Measurements from ENCODE around the gene RAD51B. TPM values are rescaled to one million over a fixed set of nuclear protein-coding genes. Genes with fewer than 3 reads are reported as not detected.

The RAD51B gene
- total RNA-seq, 5 donors from 2014 or later (not counting 1 experiment from before 2014, with no cell fraction given): 25.4 to 47.9 (median 30.0) TPM

- H3K27ac Mint-ChIP-seq: peak overlapping the region in 1 of 2 donors; percentile 3
- DNase-seq: no peak
- H3K36me3 ChIP-seq (ENCODE audit: control insufficient read depth in 2 of 2, extremely low read depth in 1 of 2, insufficient read depth in 1 of 2, low read length in 1 of 2): no peaks in the 10 kb centered on the region
- no peaks in the 10 kb centered on the region for H3K27me3 Mint-ChIP-seq
- peaks cover 47 to 60% (median 47%) of the 10 kb centered on the region in 3 donors for H3K4me1 Mint-ChIP-seq
- no peaks in the 10 kb centered on the region for H3K27me3 ChIP-seq (replicated peaks in 1 of 2; ENCODE audit: control insufficient read depth in 2 of 2, extremely low read depth in 1 of 2, insufficient read depth in 2 of 2, low read length in 1 of 2)
- H3K27ac ChIP-seq (ENCODE audit: low read length): no peak overlapping the region
- H3K4me3 ChIP-seq (ENCODE audit: control insufficient read depth in 1 of 2, extremely low read depth in 1 of 2, low read length in 1 of 2): no peak overlapping the region
- no peak for ATAC-seq (replicated peaks in 1 of 4)
- peaks cover 12 to 40% of the 10 kb centered on the region in 2 experiments for H3K4me1 ChIP-seq (ENCODE audit: control insufficient read depth in 1 of 2, extremely low read depth in 1 of 2, insufficient read depth in 2 of 2, low read length in 2 of 2)
- POLR2A ChIA-PET: no interaction called here
- H3K36me3 Mint-ChIP-seq: no peaks in the 10 kb centered on the region
- H3K9me3 ChIP-seq: no peaks in the 10 kb centered on the region
- H3K9me3 Mint-ChIP-seq: no peaks in the 10 kb centered on the region
- H3K4me3 Mint-ChIP-seq: no peak overlapping the region
- CTCF ChIA-PET: interaction anchor here in 1 of 2 donors (0.7 to 1.0 kb wide), 3 partner anchors 23 to 820 kb away, joined by 4 to 5 read pairs (median 5); no protein-coding TSS in a partner anchor
- no CpG with 5 or more reads among the region's 1 CpG for WGBS (ENCODE audit: insufficient coverage)
Measured at GRCh38 chr14:68405961-68406360, 586.4 kb downstream of the RAD51B start.

- Mint-ChIP-seq H3K9me3 (no peaks in the 10 kb centered on the region), H3K27me3 (no peaks in the 10 kb centered on the region), H3K4me1 (peaks cover 45 to 53% (median 47%) of the 10 kb centered on the region in 3 donors), H3K4me3 (no peak overlapping the region), H3K27ac (no peak overlapping the region), H3K36me3 (peaks cover 3% of the 10 kb centered on the region)
- no peak for ATAC-seq (replicated peaks in 1 of 4)
- Histone ChIP-seq H3K27me3 (replicated peaks in 1 of 2; ENCODE audit: control insufficient read depth in 2 of 2, extremely low read depth in 1 of 2, insufficient read depth in 2 of 2, low read length in 1 of 2) (no peaks in the 10 kb centered on the region), H3K4me3 (ENCODE audit: control insufficient read depth in 1 of 2, extremely low read depth in 1 of 2, low read length in 1 of 2) (no peak overlapping the region), H3K9me3 (no peaks in the 10 kb centered on the region), H3K4me1 (ENCODE audit: control insufficient read depth in 1 of 2, extremely low read depth in 1 of 2, insufficient read depth in 2 of 2, low read length in 2 of 2) (peaks cover 12 to 40% of the 10 kb centered on the region in 2 experiments), H3K36me3 (ENCODE audit: control insufficient read depth in 2 of 2, extremely low read depth in 1 of 2, insufficient read depth in 1 of 2, low read length in 1 of 2) (no peaks in the 10 kb centered on the region), H3K27ac (ENCODE audit: low read length) (no peak overlapping the region)
- no peak for DNase-seq
- CTCF ChIA-PET: interaction anchor here in 1 of 2 donors (0.7 to 0.9 kb wide), 2 partner anchors 98 to 380 kb away, joined by 3 to 4 read pairs; no protein-coding TSS in a partner anchor
- no CpG with 5 or more reads among the region's 1 CpG for WGBS (ENCODE audit: insufficient coverage)
- POLR2A ChIA-PET: no interaction called here
Measured at GRCh38 chr14:68407285-68407684, 587.7 kb downstream of the RAD51B start.

GRCh38 chr14:68407825-68408224 is 588.2 kb downstream of the RAD51B start:
- H3K4me3 ChIP-seq (ENCODE audit: control insufficient read depth in 1 of 2, extremely low read depth in 1 of 2, low read length in 1 of 2): no peak overlapping the region
- no peaks in the 10 kb centered on the region for H3K36me3 ChIP-seq (ENCODE audit: control insufficient read depth in 2 of 2, extremely low read depth in 1 of 2, insufficient read depth in 1 of 2, low read length in 1 of 2)
- H3K27ac Mint-ChIP-seq: peak overlapping the region; percentile 28 to 71
- H3K4me1 ChIP-seq (ENCODE audit: control insufficient read depth in 1 of 2, extremely low read depth in 1 of 2, insufficient read depth in 2 of 2, low read length in 2 of 2): peaks cover 9 to 40% of the 10 kb centered on the region in 2 experiments
- H3K27ac ChIP-seq (ENCODE audit: low read length): no peak overlapping the region
- H3K4me1 Mint-ChIP-seq: peaks cover 43 to 48% (median 47%) of the 10 kb centered on the region in 3 donors
- POLR2A ChIA-PET: interaction anchor here in 1 of 2 donors (0.7 kb wide), 1 partner anchor 15 kb away, joined by 3 read pairs; no protein-coding TSS in a partner anchor
- ATAC-seq (replicated peaks in 1 of 4) (no peak), DNase-seq (no peak)
- H3K4me3 Mint-ChIP-seq: no peak overlapping the region
- no peaks in the 10 kb centered on the region for H3K27me3 ChIP-seq (replicated peaks in 1 of 2; ENCODE audit: control insufficient read depth in 2 of 2, extremely low read depth in 1 of 2, insufficient read depth in 2 of 2, low read length in 1 of 2)
- no peaks in the 10 kb centered on the region for H3K9me3 ChIP-seq
- H3K9me3 Mint-ChIP-seq: no peaks in the 10 kb centered on the region
- WGBS (ENCODE audit: insufficient coverage): 100% methylated on average over 1 of the region's 1 CpG
- CTCF ChIA-PET: interaction anchor here in 1 of 2 donors (0.7 to 1.6 kb wide), 4 partner anchors 17 to 380 kb away, joined by 3 to 4 read pairs (median 4); no protein-coding TSS in a partner anchor
- H3K36me3 Mint-ChIP-seq: peaks cover 3% of the 10 kb centered on the region
- no peaks in the 10 kb centered on the region for H3K27me3 Mint-ChIP-seq

- no peaks in the 10 kb centered on the region for H3K27me3 Mint-ChIP-seq
- peak overlapping the region; percentile 56 to 59 for H3K27ac Mint-ChIP-seq
- no CpG with 5 or more reads among the region's 4 CpGs for WGBS (ENCODE audit: insufficient coverage)
- Histone ChIP-seq H3K27me3 (replicated peaks in 1 of 2; ENCODE audit: control insufficient read depth in 2 of 2, extremely low read depth in 1 of 2, insufficient read depth in 2 of 2, low read length in 1 of 2) (no peaks in the 10 kb centered on the region), H3K4me3 (ENCODE audit: control insufficient read depth in 1 of 2, extremely low read depth in 1 of 2, low read length in 1 of 2) (no peak overlapping the region), H3K4me1 (ENCODE audit: control insufficient read depth in 1 of 2, extremely low read depth in 1 of 2, insufficient read depth in 2 of 2, low read length in 2 of 2) (peaks cover 9 to 32% of the 10 kb centered on the region in 2 experiments), H3K27ac (ENCODE audit: low read length) (no peak overlapping the region), H3K9me3 (no peaks in the 10 kb centered on the region), H3K36me3 (ENCODE audit: control insufficient read depth in 2 of 2, extremely low read depth in 1 of 2, insufficient read depth in 1 of 2, low read length in 1 of 2) (no peaks in the 10 kb centered on the region)
- CTCF ChIA-PET: interaction anchor here in 1 of 2 donors (0.7 to 1.6 kb wide), 3 partner anchors 18 to 98 kb away, joined by 3 to 4 read pairs (median 3); no protein-coding TSS in a partner anchor
- POLR2A ChIA-PET: interaction anchor here in 1 of 2 donors (0.7 kb wide), 1 partner anchor 16 kb away, joined by 3 read pairs; no protein-coding TSS in a partner anchor
- H3K4me3 Mint-ChIP-seq: no peak overlapping the region
- peak; percentile 54 to 70 (median 68) for ATAC-seq (replicated peaks in 1 of 4)
- H3K9me3 Mint-ChIP-seq: no peaks in the 10 kb centered on the region
- peak in 3 of 35 experiments; percentile 14 to 55 (median 15) for DNase-seq
- H3K4me1 Mint-ChIP-seq: peaks cover 37 to 43% (median 40%) of the 10 kb centered on the region in 3 donors
- H3K36me3 Mint-ChIP-seq: peaks cover 3% of the 10 kb centered on the region
Measured at GRCh38 chr14:68408680-68409079, 589.1 kb downstream of the RAD51B start.

GRCh38 chr14:68409387-68409786 is 589.8 kb downstream of the RAD51B start:
- no peaks in the 10 kb centered on the region for H3K36me3 ChIP-seq (ENCODE audit: control insufficient read depth in 2 of 2, extremely low read depth in 1 of 2, insufficient read depth in 1 of 2, low read length in 1 of 2)
- no peaks in the 10 kb centered on the region for H3K27me3 Mint-ChIP-seq
- no peak overlapping the region for H3K4me3 Mint-ChIP-seq
- POLR2A ChIA-PET: no interaction called here
- H3K4me3 ChIP-seq (ENCODE audit: control insufficient read depth in 1 of 2, extremely low read depth in 1 of 2, low read length in 1 of 2): no peak overlapping the region
- DNase-seq (no peak), ATAC-seq (replicated peaks in 1 of 4) (no peak)
- H3K4me1 ChIP-seq (ENCODE audit: control insufficient read depth in 1 of 2, extremely low read depth in 1 of 2, insufficient read depth in 2 of 2, low read length in 2 of 2): peaks cover 8 to 25% of the 10 kb centered on the region in 2 experiments
- peaks cover 3% of the 10 kb centered on the region for H3K36me3 Mint-ChIP-seq
- no peaks in the 10 kb centered on the region for H3K9me3 Mint-ChIP-seq
- no peaks in the 10 kb centered on the region for H3K9me3 ChIP-seq
- peaks cover 30 to 36% (median 33%) of the 10 kb centered on the region in 3 donors for H3K4me1 Mint-ChIP-seq
- no peak overlapping the region for H3K27ac ChIP-seq (ENCODE audit: low read length)
- H3K27ac Mint-ChIP-seq: peak overlapping the region; percentile 24 to 39
- H3K27me3 ChIP-seq (replicated peaks in 1 of 2; ENCODE audit: control insufficient read depth in 2 of 2, extremely low read depth in 1 of 2, insufficient read depth in 2 of 2, low read length in 1 of 2): no peaks in the 10 kb centered on the region
- CTCF ChIA-PET: interaction anchor here in 1 of 2 donors (1.6 kb wide), 1 partner anchor 19 kb away, joined by 4 read pairs; no protein-coding TSS in a partner anchor

GRCh38 chr14:68412505-68413465 is 593.2 kb downstream of the RAD51B start:
- Histone ChIP-seq H3K36me3 (ENCODE audit: control insufficient read depth in 2 of 2, extremely low read depth in 1 of 2, insufficient read depth in 1 of 2, low read length in 1 of 2) (no peaks in the 10 kb centered on the region), H3K27ac (ENCODE audit: low read length) (no peak overlapping the region), H3K4me1 (ENCODE audit: control insufficient read depth in 1 of 2, extremely low read depth in 1 of 2, insufficient read depth in 2 of 2, low read length in 2 of 2) (peaks cover 3 to 16% of the 10 kb centered on the region in 2 experiments), H3K9me3 (no peaks in the 10 kb centered on the region), H3K4me3 (ENCODE audit: control insufficient read depth in 1 of 2, extremely low read depth in 1 of 2, low read length in 1 of 2) (no peak overlapping the region), H3K27me3 (replicated peaks in 1 of 2; ENCODE audit: control insufficient read depth in 2 of 2, extremely low read depth in 1 of 2, insufficient read depth in 2 of 2, low read length in 1 of 2) (no peaks in the 10 kb centered on the region)
- ATAC-seq (replicated peaks in 1 of 4) (no peak), DNase-seq (no peak)
- Mint-ChIP-seq H3K9me3 (no peaks in the 10 kb centered on the region), H3K27me3 (no peaks in the 10 kb centered on the region), H3K4me1 (peaks cover 16 to 25% (median 18%) of the 10 kb centered on the region in 3 donors), H3K4me3 (no peak overlapping the region), H3K36me3 (peaks cover 9% of the 10 kb centered on the region), H3K27ac (no peak overlapping the region)
- ChIA-PET POLR2A (no interaction called here), CTCF (no interaction called here)
- WGBS (ENCODE audit: insufficient coverage): no CpG with 5 or more reads among the region's 4 CpGs
